Panc1 (cell line): Measurements from ENCODE around the gene KIRREL3. TPM values are rescaled to one million over a fixed set of nuclear protein-coding genes. Genes with fewer than 3 reads are reported as not detected.

Experiments
- ATAC-seq: fragments of 200-7000 bp; cut with Tn5 transposase; 2 replicates; pipeline ENCODE4 v1.9.1; 2020; ENCODE audit warnings: mild to moderate bottlenecking, moderate library complexity
- BruUV-seq: library from RNA; stranded (reverse); fragments of 400-500 nt; replicated peaks from 2 replicates; lab custom pipeline; 2021; lab: Mats Ljungman, UMichigan
- CTCF ChIA-PET: fragments of 300-600 bp; sonication (Branson Sonifier 250); formaldehyde crosslinking; loops from one replicate; lab custom pipeline; 2022; ENCODE audit warnings: antibody characterized with exemption; lab: Charles Lee
- POLR2A ChIA-PET: fragments of 300-600 bp; sonication (Branson Sonifier 250); formaldehyde crosslinking; loops from one replicate; lab custom pipeline; 2022; ENCODE audit warnings: antibody characterized with exemption; lab: Charles Lee
- DNase-seq: peaks from one replicate; pipeline ENCODE4 v3.0.0-alpha.2; 2010; ENCODE audit warnings: low read depth, low spot score
- H3K27ac ChIP-seq: 2 replicates; pipeline ENCODE4 v1.5.1; 2011; ENCODE audit warnings: mild to moderate bottlenecking, low read length, inconsistent platforms
- H3K27me3 ChIP-seq: fragments of 200-500 bp; sonication (Bioruptor generic); 2 replicates; pipeline ENCODE4 v1.6.0; 2014; ENCODE audit warnings: low read length, inconsistent platforms; ENCODE audit not compliant: control insufficient read depth, insufficient read depth
- H3K36me3 ChIP-seq: fragments of 200-500 bp; sonication (Bioruptor generic); 2 replicates; pipeline ENCODE4 v1.5.1; 2014; ENCODE audit warnings: inconsistent platforms, mild to moderate bottlenecking, low read length, moderate library complexity; ENCODE audit not compliant: control insufficient read depth, insufficient read depth
- H3K4me1 ChIP-seq: 2 replicates; pipeline ENCODE4 v1.5.1; 2011; ENCODE audit warnings: inconsistent platforms, mild to moderate bottlenecking, low read length, moderate library complexity; ENCODE audit not compliant: control insufficient read depth, insufficient read depth
- H3K4me3 ChIP-seq, 2 experiments: 2 replicates each; pipeline ENCODE4 v1.5.1; 2011 to 2012; ENCODE audit warnings: low read depth in 2 of 2, low read length in 2 of 2, mild to moderate bottlenecking in 2 of 2, inconsistent platforms in 1 of 2, moderate library complexity in 1 of 2
- H3K9me3 ChIP-seq: fragments of 200-500 bp; sonication (Bioruptor generic); 2 replicates; pipeline ENCODE4 v1.5.1; 2014; ENCODE audit warnings: low read depth, mild to moderate bottlenecking, inconsistent platforms, low read length, moderate library complexity; ENCODE audit not compliant: control insufficient read depth, insufficient read depth
- POLR2AphosphoS5 ChIP-seq: IDR thresholded peaks from 2 replicates; pipeline ENCODE4 v1.6.1; 2012; ENCODE audit warnings: mild to moderate bottlenecking, low read depth, low read length, moderate library complexity
- REST ChIP-seq, 2 experiments: IDR thresholded peaks; 2 replicates each; pipeline ENCODE4 v1.6.1; 2011 to 2012; ENCODE audit warnings: low read depth in 2 of 2, control low read depth in 1 of 2, low read length in 1 of 2, mild to moderate bottlenecking in 1 of 2, moderate library complexity in 1 of 2; ENCODE audit not compliant: insufficient read depth in 1 of 2
- SIN3A ChIP-seq: IDR thresholded peaks from 2 replicates; pipeline ENCODE4 v1.6.1; 2012; ENCODE audit warnings: low read depth, mild to moderate bottlenecking, low read length, moderate library complexity, borderline replicate concordance; ENCODE audit not compliant: insufficient read depth
- TCF7L2 ChIP-seq: IDR thresholded peaks from 2 replicates; pipeline ENCODE4 v1.6.1; 2011; ENCODE audit warnings: mild to moderate bottlenecking, low read depth, low read length, inconsistent platforms
- in situ Hi-C: cut with HindIII; loops from 2 replicates; pipeline ENCODE4 v1.10.0; 2016; ENCODE audit warnings: low sequenced_read_pairs, low pct_unique_long_range_greater_than_20kb
- intact Hi-C: fragments of 100-400 bp; cut with micrococcal nuclease; formaldehyde crosslinking; loops from one replicate; pipeline ENCODE4 v1.10.0; 2022; ENCODE audit not compliant: unreplicated experiment
- total RNA-seq: library from RNA; stranded (reverse); gene quantifications from one replicate; pipeline ENCODE4 v1.2.1, GENCODE V29; 2021; ENCODE audit not compliant: unreplicated experiment
- TF ChIP-seq, protein P1 (sequence below): fragments of 450-650 bp; IDR thresholded peaks from 2 replicates; pipeline ENCODE4 v1.5.1; 2017; ENCODE audit warnings: mild to moderate bottlenecking

KIRREL3 gene
- total RNA-seq, 1 experiment from 2014 or later, result 0.36 TPM

- no peak for ATAC-seq
- no peak for DNase-seq
- Histone ChIP-seq H3K9me3 (no peaks in the 10 kb centered on the region), H3K4me1 (no peaks in the 10 kb centered on the region), H3K36me3 (no peaks in the 10 kb centered on the region), H3K4me3 (no peak overlapping the region), H3K27ac (no peak overlapping the region), H3K27me3 (peaks cover 12% of the 10 kb centered on the region)
- TF ChIP-seq TCF7L2 (no peak), SIN3A (no peak), POLR2AphosphoS5 (no peak), REST (IDR thresholded peaks at IDR 0.05; ENCODE audit: insufficient read depth in 1 of 2, low read depth in 2 of 2, low read length in 1 of 2) (no peak)
- TF ChIP-seq, protein P1, sequence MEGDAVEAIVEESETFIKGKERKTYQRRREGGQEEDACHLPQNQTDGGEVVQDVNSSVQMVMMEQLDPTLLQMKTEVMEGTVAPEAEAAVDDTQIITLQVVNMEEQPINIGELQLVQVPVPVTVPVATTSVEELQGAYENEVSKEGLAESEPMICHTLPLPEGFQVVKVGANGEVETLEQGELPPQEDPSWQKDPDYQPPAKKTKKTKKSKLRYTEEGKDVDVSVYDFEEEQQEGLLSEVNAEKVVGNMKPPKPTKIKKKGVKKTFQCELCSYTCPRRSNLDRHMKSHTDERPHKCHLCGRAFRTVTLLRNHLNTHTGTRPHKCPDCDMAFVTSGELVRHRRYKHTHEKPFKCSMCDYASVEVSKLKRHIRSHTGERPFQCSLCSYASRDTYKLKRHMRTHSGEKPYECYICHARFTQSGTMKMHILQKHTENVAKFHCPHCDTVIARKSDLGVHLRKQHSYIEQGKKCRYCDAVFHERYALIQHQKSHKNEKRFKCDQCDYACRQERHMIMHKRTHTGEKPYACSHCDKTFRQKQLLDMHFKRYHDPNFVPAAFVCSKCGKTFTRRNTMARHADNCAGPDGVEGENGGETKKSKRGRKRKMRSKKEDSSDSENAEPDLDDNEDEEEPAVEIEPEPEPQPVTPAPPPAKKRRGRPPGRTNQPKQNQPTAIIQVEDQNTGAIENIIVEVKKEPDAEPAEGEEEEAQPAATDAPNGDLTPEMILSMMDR, result no peak
- in situ Hi-C loops (no loop called here), intact Hi-C loops (no loop called here)
- ChIA-PET CTCF (no interaction called here), POLR2A (no interaction called here)
- BruUV-seq, result no TSS peak
Measured at GRCh38 chr11:126772267-126772666, 228.3 kb downstream of the KIRREL3 start.

GRCh38 chr11:126768702-126769101, 231.9 kb downstream of the KIRREL3 start:
- in situ Hi-C loops, result no loop called here
- TF ChIP-seq, protein P1, result no peak
- TF ChIP-seq TCF7L2, result no peak
- TF ChIP-seq POLR2AphosphoS5, result no peak
- no peak for TF ChIP-seq REST (IDR thresholded peaks at IDR 0.05; ENCODE audit: insufficient read depth in 1 of 2, low read depth in 2 of 2, low read length in 1 of 2)
- no peak for TF ChIP-seq SIN3A
- Histone ChIP-seq H3K27me3 (peaks cover 12% of the 10 kb centered on the region), H3K4me1 (no peaks in the 10 kb centered on the region), H3K9me3 (no peaks in the 10 kb centered on the region), H3K36me3 (no peaks in the 10 kb centered on the region), H3K27ac (no peak overlapping the region), H3K4me3 (no peak overlapping the region)
- ATAC-seq, result no peak
- POLR2A ChIA-PET, result no interaction called here
- intact Hi-C loops, result no loop called here
- CTCF ChIA-PET, result no interaction called here
- no peak for DNase-seq
- no TSS peak for BruUV-seq
